Measurements from ENCODE around the gene SCYGR3. TPM values are rescaled to one million over a fixed set of nuclear protein-coding genes. Genes with fewer than 3 reads are reported as not detected.
A peak's percentile ranks its signal among the peaks of the same experiment; 100 is the strongest.

Gene SCYGR3
- total RNA-seq: not detected in 2 replicates

DNA sequence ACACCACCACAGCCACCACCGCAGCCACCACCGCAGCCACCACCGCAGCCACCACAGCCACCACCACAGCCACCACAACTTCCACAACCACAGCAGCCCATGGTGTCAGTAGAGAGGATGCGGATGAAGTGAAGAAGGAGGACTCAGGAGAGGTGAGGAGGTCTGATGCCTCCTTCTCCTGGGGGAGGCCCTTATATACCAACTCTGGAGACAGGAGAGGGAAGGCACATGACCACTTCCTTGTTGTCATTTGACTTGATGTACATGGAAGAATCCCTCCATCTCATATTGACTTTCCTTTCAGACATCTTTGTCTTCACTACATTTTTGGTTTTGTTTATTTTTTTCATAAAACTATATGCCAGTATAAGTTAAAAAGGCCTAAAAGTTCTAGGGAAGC lies at the start of gene SCYGR3:
TSS of gene SCYGR3 (minus strand) at position 101 of the 400 bp plus-strand sequence. CDS start at position 101, 0 bp downstream.
- DNase-seq (ENCODE audit: low read depth): no peak
- TF ChIP-seq, protein P1, sequence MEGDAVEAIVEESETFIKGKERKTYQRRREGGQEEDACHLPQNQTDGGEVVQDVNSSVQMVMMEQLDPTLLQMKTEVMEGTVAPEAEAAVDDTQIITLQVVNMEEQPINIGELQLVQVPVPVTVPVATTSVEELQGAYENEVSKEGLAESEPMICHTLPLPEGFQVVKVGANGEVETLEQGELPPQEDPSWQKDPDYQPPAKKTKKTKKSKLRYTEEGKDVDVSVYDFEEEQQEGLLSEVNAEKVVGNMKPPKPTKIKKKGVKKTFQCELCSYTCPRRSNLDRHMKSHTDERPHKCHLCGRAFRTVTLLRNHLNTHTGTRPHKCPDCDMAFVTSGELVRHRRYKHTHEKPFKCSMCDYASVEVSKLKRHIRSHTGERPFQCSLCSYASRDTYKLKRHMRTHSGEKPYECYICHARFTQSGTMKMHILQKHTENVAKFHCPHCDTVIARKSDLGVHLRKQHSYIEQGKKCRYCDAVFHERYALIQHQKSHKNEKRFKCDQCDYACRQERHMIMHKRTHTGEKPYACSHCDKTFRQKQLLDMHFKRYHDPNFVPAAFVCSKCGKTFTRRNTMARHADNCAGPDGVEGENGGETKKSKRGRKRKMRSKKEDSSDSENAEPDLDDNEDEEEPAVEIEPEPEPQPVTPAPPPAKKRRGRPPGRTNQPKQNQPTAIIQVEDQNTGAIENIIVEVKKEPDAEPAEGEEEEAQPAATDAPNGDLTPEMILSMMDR (conservative IDR thresholded peaks at IDR 0.05; ENCODE audit: low read depth, low read length): no peak

DNA sequence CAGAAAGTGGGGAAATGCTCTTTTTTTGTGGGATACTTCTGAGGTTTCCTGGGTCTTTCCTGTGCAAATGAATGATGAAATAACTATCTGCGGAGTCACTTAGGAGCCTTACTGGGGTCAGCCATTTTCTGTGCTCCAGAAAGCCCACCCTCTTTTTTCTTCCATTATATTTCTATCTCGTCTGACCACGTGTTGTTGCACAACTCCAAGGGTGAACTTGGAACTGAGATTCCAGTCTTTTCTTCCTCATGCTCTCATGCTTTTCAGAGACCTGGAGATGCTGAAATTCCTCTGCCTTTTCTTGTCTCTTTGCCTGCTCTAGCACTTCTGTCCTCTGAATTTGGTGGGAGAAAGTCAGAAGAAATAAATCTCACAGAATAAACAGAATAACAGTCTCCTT lies 47.2 kb upstream of the SCYGR3 start:
- DNase-seq (ENCODE audit: low read depth): no peak
- H3K4me3 ChIP-seq (ENCODE audit: low read depth, low read length): no peak overlapping the region
- TF ChIP-seq, protein P1 (conservative IDR thresholded peaks at IDR 0.05; ENCODE audit: low read depth, low read length): no peak

More for the DNA sequence above, at the start of gene SCYGR3:
- no peak within 1 kb of the TSS for H3K4me3 ChIP-seq (ENCODE audit: low read depth, low read length)

- no peak overlapping the region for H3K4me3 ChIP-seq (ENCODE audit: low read depth, low read length)
- TF ChIP-seq, protein P1 (conservative IDR thresholded peaks at IDR 0.05; ENCODE audit: low read depth, low read length): no peak
Measured at GRCh38 chr2:227661025-227661649, 46.5 kb upstream of the SCYGR3 start.

DNA sequence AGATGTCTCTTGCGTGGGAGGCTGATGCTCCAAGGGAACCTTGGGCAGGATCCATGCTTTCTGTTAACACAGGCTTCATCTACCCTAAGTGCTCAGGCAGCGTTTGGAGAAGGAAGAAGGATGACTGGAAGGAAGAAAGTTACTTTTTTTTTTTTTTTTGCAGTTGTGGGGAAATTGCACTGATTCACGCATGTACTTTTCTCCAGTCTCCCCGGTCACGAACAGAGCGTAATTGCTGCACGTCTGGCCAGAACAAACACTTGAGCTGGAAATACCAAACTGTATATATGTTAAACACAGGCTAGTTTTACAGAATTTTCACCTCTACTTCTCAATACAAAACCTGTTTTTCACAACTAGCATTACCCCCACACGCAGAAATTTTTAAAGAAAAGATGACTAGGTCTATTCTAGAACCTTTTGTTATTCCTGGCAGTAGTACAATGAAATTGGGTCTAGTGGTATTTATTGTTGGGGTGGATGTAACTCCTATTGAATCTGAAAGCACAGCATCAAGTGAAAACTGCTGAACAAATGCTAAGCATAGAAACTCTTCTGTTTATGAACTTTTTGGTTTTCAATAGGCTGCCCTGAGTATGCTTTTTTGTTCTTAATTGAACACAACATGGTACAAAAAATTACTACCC lies 42.7 kb upstream of the SCYGR3 start:
- TF ChIP-seq, protein P1 (conservative IDR thresholded peaks at IDR 0.05; ENCODE audit: low read depth, low read length): no peak
- DNase-seq (ENCODE audit: low read depth): no peak
- no peak overlapping the region for H3K4me3 ChIP-seq (ENCODE audit: low read depth, low read length)

More at GRCh38 chr2:227661025-227661649, 46.5 kb upstream of the SCYGR3 start:
- no peak for DNase-seq (ENCODE audit: low read depth)

DNA sequence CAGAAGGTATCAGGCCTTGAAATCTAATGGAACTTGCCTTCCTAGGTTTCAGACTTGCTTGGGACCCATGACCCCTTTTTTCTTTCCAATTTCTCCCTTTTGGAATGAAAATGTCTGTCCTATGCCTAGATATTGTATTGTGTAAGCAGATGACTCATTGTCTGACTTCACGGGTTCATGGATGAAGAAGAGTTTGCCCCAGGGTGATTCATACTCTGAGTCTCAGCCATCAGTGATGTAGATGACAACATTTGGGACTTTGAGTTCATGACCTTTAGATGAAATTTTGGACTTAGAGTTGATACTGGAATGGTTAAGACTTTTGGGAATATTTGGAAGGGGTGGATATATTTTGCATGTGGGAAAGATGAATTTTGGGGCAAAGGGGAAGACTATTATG lies 40.8 kb upstream of the SCYGR3 start:
- TF ChIP-seq, protein P1 (conservative IDR thresholded peaks at IDR 0.05; ENCODE audit: low read depth, low read length): no peak
- peak; percentile 66 for DNase-seq (ENCODE audit: low read depth)
- H3K4me3 ChIP-seq (ENCODE audit: low read depth, low read length): no peak overlapping the region

DNA sequence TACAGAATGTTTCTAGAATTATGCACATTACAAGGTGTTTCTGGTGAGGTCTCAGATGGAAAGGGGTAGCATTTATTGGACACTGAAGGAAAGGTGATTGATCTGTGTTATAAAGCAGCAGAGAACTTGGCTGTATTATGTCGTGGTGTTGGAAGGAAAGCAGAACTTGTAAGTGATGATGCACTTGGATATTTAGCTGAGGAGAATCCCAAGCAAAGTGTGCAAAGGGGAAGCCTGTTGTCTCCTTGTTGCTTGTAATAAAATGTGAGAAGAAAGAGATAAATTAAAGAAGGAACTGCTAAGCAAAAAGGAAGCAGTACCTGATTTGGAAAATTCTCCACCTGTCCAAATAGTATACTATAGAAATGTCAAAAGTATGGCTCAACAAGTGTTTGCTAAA lies 39.8 kb upstream of the SCYGR3 start:
- TF ChIP-seq, protein P1 (conservative IDR thresholded peaks at IDR 0.05; ENCODE audit: low read depth, low read length): no peak
- H3K4me3 ChIP-seq (ENCODE audit: low read depth, low read length): no peak overlapping the region
- no peak for DNase-seq (ENCODE audit: low read depth)

Data from epithelial cell of proximal tubule (primary cell).